ENCODE data around the gene BRSK1. TPM values are rescaled to one million over a fixed set of nuclear protein-coding genes. Genes with fewer than 3 reads are reported as not detected.

Gene BRSK1
- total and polyA plus RNA-seq, 8 donors, result 1.5 to 67.7 (median 5.4) TPM; not detected in 2

DNA sequence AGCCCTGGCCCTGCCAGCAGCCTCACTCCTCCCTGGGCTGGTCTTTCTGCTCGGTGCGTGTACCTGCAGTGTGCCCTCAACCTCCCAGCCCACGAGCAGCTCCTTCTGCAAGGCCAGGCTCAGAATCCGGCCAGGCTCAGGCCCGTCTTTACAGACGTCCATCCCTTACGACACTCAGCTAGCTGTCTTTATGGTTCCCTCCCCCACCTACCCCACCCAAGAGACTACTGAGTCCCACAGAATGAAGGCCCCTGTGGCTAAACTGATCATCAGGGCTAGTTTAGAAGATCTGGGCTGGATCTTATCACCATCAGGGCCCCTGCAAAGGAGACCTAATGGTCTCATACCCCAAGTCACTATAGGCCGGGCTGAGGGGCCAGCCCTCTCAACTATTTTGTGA is 30.6 kb downstream of the BRSK1 start:
- 80 to 89% (median 87%) methylated on average over 7 to 8 of the region's 8 CpGs for WGBS, 5 donors
- H3K27ac ChIP-seq, result no peak overlapping the region
- TF ChIP-seq POLR2A (IDR thresholded peaks at IDR 0.05) (no peak), EP300 (IDR thresholded peaks at IDR 0.05) (no peak), POLR2AphosphoS5 (IDR thresholded peaks at IDR 0.05) (no peak)
- TF ChIP-seq, protein P1, sequence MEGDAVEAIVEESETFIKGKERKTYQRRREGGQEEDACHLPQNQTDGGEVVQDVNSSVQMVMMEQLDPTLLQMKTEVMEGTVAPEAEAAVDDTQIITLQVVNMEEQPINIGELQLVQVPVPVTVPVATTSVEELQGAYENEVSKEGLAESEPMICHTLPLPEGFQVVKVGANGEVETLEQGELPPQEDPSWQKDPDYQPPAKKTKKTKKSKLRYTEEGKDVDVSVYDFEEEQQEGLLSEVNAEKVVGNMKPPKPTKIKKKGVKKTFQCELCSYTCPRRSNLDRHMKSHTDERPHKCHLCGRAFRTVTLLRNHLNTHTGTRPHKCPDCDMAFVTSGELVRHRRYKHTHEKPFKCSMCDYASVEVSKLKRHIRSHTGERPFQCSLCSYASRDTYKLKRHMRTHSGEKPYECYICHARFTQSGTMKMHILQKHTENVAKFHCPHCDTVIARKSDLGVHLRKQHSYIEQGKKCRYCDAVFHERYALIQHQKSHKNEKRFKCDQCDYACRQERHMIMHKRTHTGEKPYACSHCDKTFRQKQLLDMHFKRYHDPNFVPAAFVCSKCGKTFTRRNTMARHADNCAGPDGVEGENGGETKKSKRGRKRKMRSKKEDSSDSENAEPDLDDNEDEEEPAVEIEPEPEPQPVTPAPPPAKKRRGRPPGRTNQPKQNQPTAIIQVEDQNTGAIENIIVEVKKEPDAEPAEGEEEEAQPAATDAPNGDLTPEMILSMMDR (IDR thresholded peaks at IDR 0.05), result no peak
- no peak for DNase-seq
- no peak overlapping the region for H3K4me3 ChIP-seq
- H3K4me1 ChIP-seq, result no peaks in the 10 kb centered on the region
- H3K27me3 ChIP-seq, result peaks cover 0 to under 1% (median 0%) of the 10 kb centered on the region in 3 donors
- no peaks in the 10 kb centered on the region for H3K9me3 ChIP-seq
- intact Hi-C loops (cut with DNase I; ENCODE audit: low total_unique reads), result no loop called here
- peaks cover 0 to 11% (median 3%) of the 10 kb centered on the region in 4 donors for H3K36me3 ChIP-seq

DNA sequence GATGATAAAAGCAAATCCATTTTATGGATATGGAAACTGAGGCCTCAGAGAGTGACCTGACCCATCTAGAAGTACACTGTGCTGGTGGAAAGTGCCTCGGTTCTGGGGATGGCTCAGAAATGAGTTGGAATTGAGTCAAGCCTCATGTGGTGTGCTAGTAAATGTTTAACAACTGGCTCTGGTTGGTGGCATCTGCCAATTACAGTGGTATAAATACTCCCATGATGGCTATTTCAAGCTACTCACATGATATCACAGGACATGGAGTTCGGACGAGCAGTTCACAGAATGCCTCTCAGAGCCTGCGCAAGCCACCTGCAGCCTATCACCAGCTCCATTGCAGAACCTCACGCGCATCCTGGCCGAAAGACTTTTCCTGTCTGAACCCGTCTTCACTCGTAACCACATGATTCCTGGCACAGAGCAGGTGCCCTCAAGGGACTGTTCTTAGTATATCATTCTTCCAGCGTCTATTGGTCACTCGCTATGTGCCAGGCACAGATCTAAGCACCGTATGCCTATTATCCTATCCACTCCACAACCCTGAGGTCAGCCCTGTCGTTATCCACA is 32.2 kb downstream of the BRSK1 start:
- no peaks in the 10 kb centered on the region for H3K36me3 ChIP-seq
- intact Hi-C loops (cut with DNase I; ENCODE audit: low total_unique reads), result no loop called here

DNA sequence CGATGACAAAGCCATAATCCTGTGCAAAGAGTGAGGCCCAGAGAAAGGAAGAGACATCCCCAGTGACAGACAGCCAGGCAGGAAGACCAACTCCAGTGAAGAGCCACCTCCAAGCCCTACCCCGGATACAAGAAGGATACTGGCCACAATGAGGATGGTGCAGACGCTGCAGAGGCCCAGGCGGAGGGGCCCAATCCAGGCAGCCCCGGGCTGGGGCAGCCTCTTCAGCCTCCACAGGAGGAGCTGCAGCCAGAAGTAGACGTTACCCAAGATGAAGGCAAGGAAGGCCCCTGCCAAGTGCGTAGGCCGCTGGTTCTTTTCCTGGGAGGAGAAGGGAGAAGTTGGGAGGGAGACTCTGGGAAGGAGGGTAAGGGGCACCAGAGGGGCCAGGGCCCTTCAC is 32.8 kb downstream of the BRSK1 start:
- H3K4me3 ChIP-seq, result no peak overlapping the region
- no peaks in the 10 kb centered on the region for H3K9me3 ChIP-seq
- no peaks in the 10 kb centered on the region for H3K36me3 ChIP-seq
- DNase-seq, result no peak
- H3K27me3 ChIP-seq, result peaks cover 0 to 20% (median 3%) of the 10 kb centered on the region in 3 donors
- H3K4me1 ChIP-seq, result no peaks in the 10 kb centered on the region
- WGBS, 5 donors, result 78 to 90% (median 89%) methylated on average over 8 of the region's 8 CpGs
- no peak overlapping the region for H3K27ac ChIP-seq
- TF ChIP-seq POLR2AphosphoS5 (IDR thresholded peaks at IDR 0.05) (no peak), EP300 (IDR thresholded peaks at IDR 0.05) (no peak), POLR2A (IDR thresholded peaks at IDR 0.05) (no peak)
- TF ChIP-seq, protein P1 (IDR thresholded peaks at IDR 0.05), result no peak
- intact Hi-C loops (cut with DNase I; ENCODE audit: low total_unique reads), result no loop called here

More for the DNA sequence above, 32.2 kb downstream of the BRSK1 start:
- H3K9me3 ChIP-seq, result no peaks in the 10 kb centered on the region
- no peaks in the 10 kb centered on the region for H3K4me1 ChIP-seq
- H3K27ac ChIP-seq, result no peak overlapping the region
- no peak for TF ChIP-seq EP300 (IDR thresholded peaks at IDR 0.05)
- no peak for TF ChIP-seq POLR2A (IDR thresholded peaks at IDR 0.05)
- no peak for TF ChIP-seq POLR2AphosphoS5 (IDR thresholded peaks at IDR 0.05)
- TF ChIP-seq, protein P1 (IDR thresholded peaks at IDR 0.05), result no peak
- peaks cover 0 to 17% (median 3%) of the 10 kb centered on the region in 3 donors for H3K27me3 ChIP-seq
- WGBS, 5 donors, result 85 to 88% (median 86%) methylated on average over 13 of the region's 13 CpGs
- DNase-seq, result no peak
- H3K4me3 ChIP-seq, result no peak overlapping the region

DNA sequence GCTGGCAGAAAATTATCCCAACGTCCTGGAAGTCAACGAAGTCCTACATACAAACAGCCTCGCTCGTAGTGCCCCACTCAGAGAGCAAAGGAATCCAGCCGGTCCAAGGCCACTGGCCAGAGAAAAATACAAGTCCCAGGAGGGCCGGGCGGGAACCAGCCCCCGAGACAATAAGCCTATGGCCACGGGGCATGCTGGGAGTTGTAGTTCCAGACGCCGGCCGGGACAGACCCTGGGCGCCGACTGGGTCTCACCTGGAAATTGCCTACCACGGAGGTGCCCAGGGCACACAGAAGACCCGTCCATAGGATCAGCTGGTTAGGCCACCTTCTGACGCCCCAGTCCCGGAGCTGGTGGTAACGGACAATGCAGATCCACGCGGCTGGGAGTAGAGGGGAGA is 36.0 kb downstream of the BRSK1 start:
- no peaks in the 10 kb centered on the region for H3K36me3 ChIP-seq
- no peaks in the 10 kb centered on the region for H3K9me3 ChIP-seq
- peaks cover 0 to 28% (median 3%) of the 10 kb centered on the region in 3 donors for H3K27me3 ChIP-seq
- WGBS, 5 donors, result 16 to 26% (median 20%) methylated on average over 12 to 21 of the region's 21 CpGs
- DNase-seq, result peak in 1 of 2 donors; percentile 79
- H3K4me1 ChIP-seq, result peaks cover 0 to 11% (median 0%) of the 10 kb centered on the region in 4 donors
- no peak overlapping the region for H3K4me3 ChIP-seq
- H3K27ac ChIP-seq, result no peak overlapping the region
- TF ChIP-seq, protein P1 (IDR thresholded peaks at IDR 0.05), result no peak
- TF ChIP-seq EP300 (IDR thresholded peaks at IDR 0.05) (no peak), POLR2AphosphoS5 (IDR thresholded peaks at IDR 0.05) (no peak), POLR2A (IDR thresholded peaks at IDR 0.05) (no peak)
- intact Hi-C loops (cut with DNase I; ENCODE audit: low total_unique reads), result no loop called here

Measured in stomach (tissue), 9 donors.